K562 (cell line): ENCODE results near the gene PRKD2.

ENCODE experiments used
- CBX5 ChIP-seq: IDR thresholded peaks from 2 replicates; pipeline ENCODE4 v1.6.1; 2014; ENCODE audit warnings: low read depth, borderline replicate concordance
- CBX8 ChIP-seq: fragments of 200-600 bp; sonication (generic); IDR thresholded peaks from 2 replicates; pipeline ENCODE4 v1.6.1; 2012; ENCODE audit warnings: borderline replicate concordance, mixed run types, low read depth, mild to moderate bottlenecking, moderate library complexity, mixed read lengths, low read length, control low read depth, inconsistent platforms; ENCODE audit not compliant: poor library complexity, severe bottlenecking; ENCODE audit errors: extremely low read depth
- CREB1 ChIP-seq, 2 experiments: sonication (generic) in 1 of 2; formaldehyde crosslinking in 1 of 2; IDR thresholded peaks; 2 replicates each; pipeline versions ENCODE4 v1.6.1 to v1.8.0; 2012 to 2022; ENCODE audit warnings: inconsistent platforms in 1 of 2, mild to moderate bottlenecking in 1 of 2, missing genetic modification reagents in 1 of 2, moderate library complexity in 1 of 2
- CTCF ChIP-seq, 3 experiments: IDR thresholded peaks in 2 of 3; conservative IDR thresholded peaks in 1 of 3; 2 replicates each; pipeline ENCODE4 v1.5.1; 2011 to 2012; ENCODE audit warnings: low read length in 3 of 3, mild to moderate bottlenecking in 3 of 3, control low read depth in 2 of 3, improper control_type of control experiment in 1 of 3, inconsistent platforms in 1 of 3, low read depth in 1 of 3, mixed read lengths in 1 of 3, moderate library complexity in 1 of 3; ENCODE audit not compliant: insufficient read depth in 2 of 3
- EP300 ChIP-seq: IDR thresholded peaks from 2 replicates; pipeline ENCODE4 v1.6.1; 2012; ENCODE audit warnings: low read length, improper control_type of control experiment
- KDM1A ChIP-seq, 2 experiments: fragments of 450-650 bp; IDR thresholded peaks; 2 replicates each; pipeline ENCODE4 v1.6.1; 2016; ENCODE audit warnings: mild to moderate bottlenecking in 2 of 2
- KLF6 ChIP-seq: fragments of 250-450 bp; sonication (Bioruptor Pico); IDR thresholded peaks from 2 replicates; pipeline ENCODE4 v1.4.0; 2020; ENCODE audit warnings: mild to moderate bottlenecking, moderate library complexity, borderline replicate concordance
- NBN ChIP-seq: fragments of 450-650 bp; IDR thresholded peaks from 2 replicates; pipeline ENCODE4 v1.6.1; 2016; ENCODE audit warnings: low read depth, mild to moderate bottlenecking
- POLR2AphosphoS5 ChIP-seq: IDR thresholded peaks from 2 replicates; pipeline ENCODE4 v1.6.1; 2011; ENCODE audit warnings: mild to moderate bottlenecking, low read depth, low read length, moderate library complexity; ENCODE audit not compliant: control insufficient read depth, insufficient read depth
- RNF2 ChIP-seq: sonication (generic); IDR thresholded peaks from 2 replicates; pipeline ENCODE4 v1.6.1; 2016
- SP2 ChIP-seq: IDR thresholded peaks from 2 replicates; pipeline ENCODE4 v1.6.1; 2011; ENCODE audit warnings: mild to moderate bottlenecking, low read depth, low read length, moderate library complexity; ENCODE audit not compliant: poor library complexity, severe bottlenecking; ENCODE audit errors: extremely low read depth
- ZNF780A ChIP-seq: fragments of 250-450 bp; sonication (Bioruptor Pico); IDR thresholded peaks from 2 replicates; pipeline ENCODE4 v1.5.0; 2021; ENCODE audit warnings: mild to moderate bottlenecking
- TF ChIP-seq, protein P1 (sequence below), 2 experiments: fragments of 450-650 bp in 1 of 2; sonication (generic) in 1 of 2; formaldehyde crosslinking in 1 of 2; IDR thresholded peaks in 1 of 2; conservative IDR thresholded peaks in 1 of 2; 2 replicates each; pipeline versions ENCODE4 v1.6.1 to v1.8.1; 2016 to 2023; ENCODE audit warnings: mild to moderate bottlenecking in 2 of 2, moderate library complexity in 2 of 2, inconsistent platforms in 1 of 2, missing genetic modification reagents in 1 of 2
- TF ChIP-seq, protein P2 (sequence below): fragments of 250-450 bp; sonication (Bioruptor Pico); IDR thresholded peaks from 2 replicates; pipeline ENCODE4 v1.5.0; 2021

GRCh38 chr19:46761418-46761831, 44.5 kb upstream of the PRKD2 start:
- TF ChIP-seq POLR2AphosphoS5 (no peak), SP2 (no peak), CTCF (IDR thresholded peaks at IDR 0.05 in 2 of 3, conservative IDR thresholded peaks at IDR 0.05 in 1 of 3; ENCODE audit: insufficient read depth in 2 of 3, low read depth in 1 of 3, low read length in 3 of 3) (no peak), RNF2 (no peak), CREB1 (IDR thresholded peaks at IDR 0.05) (no peak), CREB1 (CRISPR knock-in tag; IDR thresholded peaks at IDR 0.05) (no peak), KDM1A (IDR thresholded peaks at IDR 0.05) (no peak), CBX5 (no peak), CBX8 (no peak), ZNF780A (CRISPR knock-in tag) (no peak), NBN (no peak), KLF6 (CRISPR knock-in tag) (no peak), EP300 (no peak)
- TF ChIP-seq, protein P1, sequence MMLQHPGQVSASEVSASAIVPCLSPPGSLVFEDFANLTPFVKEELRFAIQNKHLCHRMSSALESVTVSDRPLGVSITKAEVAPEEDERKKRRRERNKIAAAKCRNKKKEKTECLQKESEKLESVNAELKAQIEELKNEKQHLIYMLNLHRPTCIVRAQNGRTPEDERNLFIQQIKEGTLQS (IDR thresholded peaks at IDR 0.05) = no peak
- TF ChIP-seq, protein P1 (CRISPR knock-in tag; conservative IDR thresholded peaks at IDR 0.05) = no peak
- TF ChIP-seq, protein P2, sequence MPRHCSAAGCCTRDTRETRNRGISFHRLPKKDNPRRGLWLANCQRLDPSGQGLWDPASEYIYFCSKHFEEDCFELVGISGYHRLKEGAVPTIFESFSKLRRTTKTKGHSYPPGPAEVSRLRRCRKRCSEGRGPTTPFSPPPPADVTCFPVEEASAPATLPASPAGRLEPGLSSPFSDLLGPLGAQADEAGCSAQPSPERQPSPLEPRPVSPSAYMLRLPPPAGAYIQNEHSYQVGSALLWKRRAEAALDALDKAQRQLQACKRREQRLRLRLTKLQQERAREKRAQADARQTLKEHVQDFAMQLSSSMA = no peak
